ENCODE data around the gene MYO1B.

The MYO1B gene

GRCh38 chr2:191266201-191266600 lies 21.0 kb downstream of the MYO1B start:
- H3K27ac ChIP-seq: peak overlapping the region; percentile 38; the same call in 1 of the 2 replicates
- TF ChIP-seq, protein P1, sequence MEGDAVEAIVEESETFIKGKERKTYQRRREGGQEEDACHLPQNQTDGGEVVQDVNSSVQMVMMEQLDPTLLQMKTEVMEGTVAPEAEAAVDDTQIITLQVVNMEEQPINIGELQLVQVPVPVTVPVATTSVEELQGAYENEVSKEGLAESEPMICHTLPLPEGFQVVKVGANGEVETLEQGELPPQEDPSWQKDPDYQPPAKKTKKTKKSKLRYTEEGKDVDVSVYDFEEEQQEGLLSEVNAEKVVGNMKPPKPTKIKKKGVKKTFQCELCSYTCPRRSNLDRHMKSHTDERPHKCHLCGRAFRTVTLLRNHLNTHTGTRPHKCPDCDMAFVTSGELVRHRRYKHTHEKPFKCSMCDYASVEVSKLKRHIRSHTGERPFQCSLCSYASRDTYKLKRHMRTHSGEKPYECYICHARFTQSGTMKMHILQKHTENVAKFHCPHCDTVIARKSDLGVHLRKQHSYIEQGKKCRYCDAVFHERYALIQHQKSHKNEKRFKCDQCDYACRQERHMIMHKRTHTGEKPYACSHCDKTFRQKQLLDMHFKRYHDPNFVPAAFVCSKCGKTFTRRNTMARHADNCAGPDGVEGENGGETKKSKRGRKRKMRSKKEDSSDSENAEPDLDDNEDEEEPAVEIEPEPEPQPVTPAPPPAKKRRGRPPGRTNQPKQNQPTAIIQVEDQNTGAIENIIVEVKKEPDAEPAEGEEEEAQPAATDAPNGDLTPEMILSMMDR (conservative IDR thresholded peaks at IDR 0.05): no peak
- no peak for TF ChIP-seq ZFX (IDR thresholded peaks at IDR 0.05)

DNA sequence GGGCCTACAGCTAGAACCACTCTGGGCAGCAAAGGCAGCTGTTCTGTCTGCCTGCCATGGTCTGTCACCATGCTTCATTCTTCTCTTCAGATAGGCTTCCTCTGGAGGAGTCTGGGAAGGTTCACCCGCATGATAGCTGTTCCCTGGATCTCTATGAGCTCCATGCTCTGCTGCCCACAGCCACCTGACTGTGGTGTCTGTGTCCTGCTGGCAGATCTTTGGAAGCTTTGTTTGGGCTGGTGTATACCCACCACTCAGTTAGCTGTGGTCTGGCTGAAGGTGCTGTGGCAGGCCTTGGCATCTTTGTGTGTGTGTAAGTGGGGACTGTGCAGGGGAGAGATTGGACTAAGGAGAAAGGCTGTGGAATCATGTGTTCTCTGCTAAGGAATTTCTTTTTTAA lies 23.4 kb downstream of the MYO1B start:
- TF ChIP-seq ZFX (IDR thresholded peaks at IDR 0.05): no peak
- TF ChIP-seq, protein P1 (conservative IDR thresholded peaks at IDR 0.05): no peak
- no peak overlapping the region for H3K27ac ChIP-seq

GRCh38 chr2:191270306-191271161 lies 25.3 kb downstream of the MYO1B start:
- TF ChIP-seq ZFX (IDR thresholded peaks at IDR 0.05): no peak
- TF ChIP-seq, protein P1 (conservative IDR thresholded peaks at IDR 0.05): no peak
- H3K27ac ChIP-seq: no peak overlapping the region

DNA sequence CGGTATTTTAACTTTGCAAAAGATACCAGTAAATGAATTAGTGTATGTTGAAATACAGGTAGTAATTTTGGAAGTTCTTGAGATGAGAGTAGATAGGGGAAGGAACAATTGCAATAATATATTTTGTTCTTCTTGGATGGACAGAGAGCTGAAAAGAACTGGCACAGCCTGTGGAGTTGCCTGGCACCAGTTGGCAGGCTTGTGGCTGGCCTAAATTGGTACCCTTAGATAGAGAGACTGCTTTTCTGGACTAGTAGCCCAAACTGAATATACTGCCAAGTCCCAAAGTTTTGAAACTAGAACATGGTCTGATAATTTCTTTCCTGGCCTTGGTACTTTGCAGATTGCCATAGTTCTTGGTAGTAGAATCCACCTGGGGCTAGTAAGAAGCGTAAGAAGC lies 26.9 kb downstream of the MYO1B start:
- H3K27ac ChIP-seq: no peak overlapping the region
- TF ChIP-seq ZFX (IDR thresholded peaks at IDR 0.05): no peak
- TF ChIP-seq, protein P1 (conservative IDR thresholded peaks at IDR 0.05): no peak

DNA sequence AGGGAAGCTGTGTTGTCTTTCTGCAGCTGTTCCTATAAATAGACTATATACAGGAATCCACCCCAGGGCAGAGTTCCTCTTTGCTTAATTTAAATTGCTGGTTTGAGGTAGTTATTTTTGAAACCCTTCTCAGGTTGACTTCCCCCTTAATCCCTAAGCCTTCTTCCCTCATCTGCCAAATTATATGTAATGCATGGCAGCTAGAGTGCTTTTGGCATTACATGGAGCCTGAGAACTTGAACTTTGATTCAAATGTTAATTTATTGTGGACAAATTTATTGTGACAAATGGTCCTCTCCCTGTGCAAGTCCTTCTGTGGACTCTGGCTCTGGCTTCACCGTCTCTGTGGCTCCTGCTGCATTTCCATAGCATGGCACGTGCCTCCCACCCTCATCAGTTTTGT lies 29.2 kb downstream of the MYO1B start:
- H3K27ac ChIP-seq: no peak overlapping the region
- TF ChIP-seq ZFX (IDR thresholded peaks at IDR 0.05): no peak
- TF ChIP-seq, protein P1 (conservative IDR thresholded peaks at IDR 0.05): no peak

- TF ChIP-seq, protein P1 (conservative IDR thresholded peaks at IDR 0.05): no peak
- TF ChIP-seq ZFX (IDR thresholded peaks at IDR 0.05): no peak
- H3K27ac ChIP-seq: no peak overlapping the region
Measured at GRCh38 chr2:191276792-191277465, 31.7 kb downstream of the MYO1B start.

GRCh38 chr2:191280290-191280689 lies 35.1 kb downstream of the MYO1B start:
- no peak overlapping the region for H3K27ac ChIP-seq

More at GRCh38 chr2:191280290-191280689, 35.1 kb downstream of the MYO1B start:
- TF ChIP-seq, protein P1 (conservative IDR thresholded peaks at IDR 0.05): no peak
- no peak for TF ChIP-seq ZFX (IDR thresholded peaks at IDR 0.05)
